ENCODE measurements around the gene F8A2. TPM values are rescaled to one million over a fixed set of nuclear protein-coding genes. Genes with fewer than 3 reads are reported as not detected.
"Not testable (repeated sequence)": the region's sequence is repeated elsewhere in the genome, so short reads cannot be mapped to it uniquely, and the experiment has no call there.

F8A2 gene
- not detected for total RNA-seq
- long read RNA-seq, partial matches to known transcripts: 0 of 1 reads
- long read RNA-seq, other reads (novel, unspliced or antisense): 0 of 1 reads

- H3K27me3 ChIP-seq (ENCODE audit: low read depth); H3K27ac ChIP-seq (replicated peaks); H3K4me3 ChIP-seq; H3K9me3 ChIP-seq (replicated peaks); H3K4me1 ChIP-seq; H3K36me3 ChIP-seq; intact Hi-C loops (cut with micrococcal nuclease); DNase-seq: not testable (repeated sequence)
Measured at GRCh38 chrX:155381843-155382528, at the start of gene F8A2. Gene F8A2, plus strand, starts transcription at chrX:155382095. Its CDS starts 20 bp downstream, at chrX:155382115.

DNA sequence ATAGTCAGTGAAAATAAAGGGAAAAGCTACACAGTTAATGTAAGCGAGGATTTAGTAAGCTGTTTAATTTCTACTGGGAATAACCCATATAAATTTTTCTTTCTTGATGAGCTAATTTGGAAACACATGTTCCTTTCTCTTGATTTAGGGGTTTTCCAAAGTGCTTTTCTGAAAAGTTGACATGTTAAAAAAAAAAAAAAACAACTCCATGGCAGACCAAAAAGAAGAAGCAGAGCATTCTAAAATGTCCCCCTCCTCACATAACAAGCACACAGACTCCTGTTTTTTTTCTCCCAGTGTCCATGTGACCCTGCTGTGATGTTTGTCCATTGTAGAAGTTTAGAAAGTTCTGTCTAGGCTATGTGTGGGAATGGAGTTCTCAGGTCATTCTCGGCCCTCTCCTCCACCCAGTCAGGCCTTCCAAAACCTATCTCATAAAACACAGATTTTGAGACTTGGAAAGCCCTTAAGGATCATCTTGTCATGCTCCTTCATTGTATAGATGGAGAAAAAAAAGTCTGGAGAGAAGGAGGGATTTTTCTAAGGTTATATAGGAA, 48.3 kb upstream of the F8A2 start:
- H3K9me3 ChIP-seq (replicated peaks): no peaks in the 10 kb centered on the region
- H3K27ac ChIP-seq (replicated peaks): peak overlapping the region; percentile 75
- no peaks in the 10 kb centered on the region for H3K4me1 ChIP-seq
- intact Hi-C loops (cut with micrococcal nuclease): no loop called here
- no peak for DNase-seq
- TF ChIP-seq, protein P1, sequence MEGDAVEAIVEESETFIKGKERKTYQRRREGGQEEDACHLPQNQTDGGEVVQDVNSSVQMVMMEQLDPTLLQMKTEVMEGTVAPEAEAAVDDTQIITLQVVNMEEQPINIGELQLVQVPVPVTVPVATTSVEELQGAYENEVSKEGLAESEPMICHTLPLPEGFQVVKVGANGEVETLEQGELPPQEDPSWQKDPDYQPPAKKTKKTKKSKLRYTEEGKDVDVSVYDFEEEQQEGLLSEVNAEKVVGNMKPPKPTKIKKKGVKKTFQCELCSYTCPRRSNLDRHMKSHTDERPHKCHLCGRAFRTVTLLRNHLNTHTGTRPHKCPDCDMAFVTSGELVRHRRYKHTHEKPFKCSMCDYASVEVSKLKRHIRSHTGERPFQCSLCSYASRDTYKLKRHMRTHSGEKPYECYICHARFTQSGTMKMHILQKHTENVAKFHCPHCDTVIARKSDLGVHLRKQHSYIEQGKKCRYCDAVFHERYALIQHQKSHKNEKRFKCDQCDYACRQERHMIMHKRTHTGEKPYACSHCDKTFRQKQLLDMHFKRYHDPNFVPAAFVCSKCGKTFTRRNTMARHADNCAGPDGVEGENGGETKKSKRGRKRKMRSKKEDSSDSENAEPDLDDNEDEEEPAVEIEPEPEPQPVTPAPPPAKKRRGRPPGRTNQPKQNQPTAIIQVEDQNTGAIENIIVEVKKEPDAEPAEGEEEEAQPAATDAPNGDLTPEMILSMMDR (IDR thresholded peaks at IDR 0.05; ENCODE audit: borderline replicate concordance): no peak
- peak overlapping the region; percentile 62 for H3K4me3 ChIP-seq
- no peaks in the 10 kb centered on the region for H3K27me3 ChIP-seq (ENCODE audit: low read depth)
- no peaks in the 10 kb centered on the region for H3K36me3 ChIP-seq

- TF ChIP-seq, protein P1 (IDR thresholded peaks at IDR 0.05; ENCODE audit: borderline replicate concordance): no peak
- DNase-seq: peak; percentile 30
Measured at GRCh38 chrX:155334486-155335336, 47.2 kb upstream of the F8A2 start, which contains the start of gene CLIC2. Gene CLIC2, minus strand, starts transcription at chrX:155334614. Its CDS starts 187 bp downstream, at chrX:155334427.

DNA sequence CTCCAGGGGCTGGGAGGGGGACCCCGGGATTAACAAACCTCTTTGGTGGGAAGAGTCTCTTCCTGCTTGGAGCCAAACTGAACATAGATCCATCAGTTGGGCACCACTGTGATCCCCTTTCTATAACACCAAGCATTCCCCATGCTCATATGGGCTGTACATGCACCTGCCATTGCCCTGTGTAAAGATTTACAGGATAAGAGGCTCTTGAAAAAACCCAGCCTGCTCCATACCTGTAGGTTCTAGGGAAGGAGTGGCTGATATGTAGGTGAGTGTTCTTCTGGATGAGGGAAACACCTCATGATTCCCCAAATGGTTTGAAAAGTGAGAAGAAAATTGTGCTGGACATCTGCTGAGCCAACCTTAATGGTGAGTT, 46.6 kb upstream of the F8A2 start:
- DNase-seq; H3K36me3 ChIP-seq; H3K9me3 ChIP-seq (replicated peaks); H3K4me1 ChIP-seq; H3K27me3 ChIP-seq (ENCODE audit: low read depth); H3K4me3 ChIP-seq; intact Hi-C loops (cut with micrococcal nuclease): not testable (repeated sequence)
- peak overlapping the region; percentile 75 for H3K27ac ChIP-seq (replicated peaks)

More at GRCh38 chrX:155334486-155335336, 47.2 kb upstream of the F8A2 start, which contains the start of gene CLIC2:
- H3K4me3 ChIP-seq: peak within 1 kb of the TSS; percentile 62
- peak within 1 kb of the TSS; percentile 75 for H3K27ac ChIP-seq (replicated peaks)
- H3K9me3 ChIP-seq (replicated peaks): no peaks in the 10 kb centered on the region
- intact Hi-C loops (cut with micrococcal nuclease): no loop called here
- no peaks in the 10 kb centered on the region for H3K36me3 ChIP-seq
- H3K27me3 ChIP-seq (ENCODE audit: low read depth): no peaks in the 10 kb centered on the region
- no peaks in the 10 kb centered on the region for H3K4me1 ChIP-seq

DNA sequence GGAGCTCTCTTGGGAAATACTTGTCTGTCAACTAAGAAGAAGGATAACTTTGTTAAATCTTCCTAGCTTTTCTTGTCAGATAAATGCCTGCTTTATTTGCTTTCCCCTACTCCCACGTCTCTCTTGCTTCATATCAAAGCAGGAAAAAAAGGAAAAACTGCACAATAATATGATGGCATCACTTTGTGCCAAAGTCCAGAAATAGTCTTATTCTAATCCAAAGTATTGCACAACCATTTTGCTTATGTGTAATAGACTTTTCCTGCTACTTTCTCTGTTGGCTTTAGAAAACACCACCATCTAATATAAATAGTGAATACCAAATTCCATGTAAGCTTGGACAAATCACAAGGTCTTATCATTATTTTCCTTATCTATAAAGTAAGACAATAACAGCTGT, 36.2 kb upstream of the F8A2 start:
- DNase-seq; H3K9me3 ChIP-seq (replicated peaks); intact Hi-C loops (cut with micrococcal nuclease); H3K4me1 ChIP-seq; H3K4me3 ChIP-seq; H3K36me3 ChIP-seq; H3K27ac ChIP-seq (replicated peaks); H3K27me3 ChIP-seq (ENCODE audit: low read depth): not testable (repeated sequence)

- not testable (repeated sequence) for H3K27me3 ChIP-seq (ENCODE audit: low read depth)
Measured at GRCh38 chrX:155349448-155349847, 32.4 kb upstream of the F8A2 start.

DNA sequence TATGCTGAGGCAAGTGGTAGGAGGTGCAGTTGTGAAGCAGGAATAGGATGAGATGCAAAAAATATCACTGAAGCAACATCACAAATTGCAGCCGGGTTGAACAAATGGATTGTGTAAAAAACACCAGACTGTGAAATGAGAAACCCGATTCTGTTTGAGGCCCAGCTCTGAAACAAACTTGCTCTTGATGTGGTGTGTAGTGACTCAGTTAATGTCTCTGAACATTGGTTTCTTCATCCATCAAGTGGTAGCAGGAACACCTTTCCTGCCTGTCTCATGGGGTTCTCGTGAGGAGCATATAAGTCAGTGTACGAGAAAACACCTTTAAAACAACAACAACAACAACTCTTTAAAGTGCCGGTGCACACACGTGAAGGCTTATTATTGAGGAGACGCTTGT, 18.2 kb upstream of the F8A2 start:
- H3K4me3 ChIP-seq; intact Hi-C loops (cut with micrococcal nuclease); H3K27ac ChIP-seq (replicated peaks); H3K36me3 ChIP-seq; DNase-seq; H3K4me1 ChIP-seq; H3K27me3 ChIP-seq (ENCODE audit: low read depth); H3K9me3 ChIP-seq (replicated peaks): not testable (repeated sequence)

More at GRCh38 chrX:155349448-155349847, 32.4 kb upstream of the F8A2 start:
- DNase-seq; H3K27ac ChIP-seq (replicated peaks); H3K9me3 ChIP-seq (replicated peaks); intact Hi-C loops (cut with micrococcal nuclease); H3K36me3 ChIP-seq; H3K4me1 ChIP-seq; H3K4me3 ChIP-seq: not testable (repeated sequence)

GRCh38 chrX:155373777-155374458, 8.0 kb upstream of the F8A2 start:
- DNase-seq; H3K36me3 ChIP-seq; H3K9me3 ChIP-seq (replicated peaks); H3K4me1 ChIP-seq; H3K27ac ChIP-seq (replicated peaks); H3K4me3 ChIP-seq; H3K27me3 ChIP-seq (ENCODE audit: low read depth); intact Hi-C loops (cut with micrococcal nuclease): not testable (repeated sequence)

DNA sequence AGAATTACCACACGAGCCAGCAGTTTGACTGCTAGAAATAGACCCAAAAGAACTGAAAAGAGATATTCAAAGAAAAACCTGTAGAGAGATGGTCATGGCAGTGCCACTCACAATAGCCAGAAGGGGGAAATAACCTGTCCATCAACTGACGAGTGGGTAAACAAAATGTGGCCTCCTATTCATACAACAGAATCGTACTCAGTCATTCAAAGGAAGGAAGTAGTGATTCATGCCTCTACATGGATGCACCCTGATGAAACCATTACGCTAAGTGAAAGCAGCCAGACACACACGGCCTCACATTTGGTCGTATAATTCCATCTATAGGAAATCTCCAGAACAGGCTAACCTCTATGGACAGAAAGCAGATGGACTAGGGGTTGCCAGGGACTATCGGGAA, 2.1 kb upstream of the F8A2 start:
- DNase-seq; H3K27me3 ChIP-seq (ENCODE audit: low read depth); intact Hi-C loops (cut with micrococcal nuclease); H3K27ac ChIP-seq (replicated peaks); H3K36me3 ChIP-seq; H3K4me1 ChIP-seq; H3K9me3 ChIP-seq (replicated peaks); H3K4me3 ChIP-seq: not testable (repeated sequence)

GRCh38 chrX:155382529-155382967, 653 bp downstream of the F8A2 start:
- H3K27ac ChIP-seq (replicated peaks); intact Hi-C loops (cut with micrococcal nuclease); H3K4me3 ChIP-seq; H3K4me1 ChIP-seq; H3K36me3 ChIP-seq; DNase-seq; H3K9me3 ChIP-seq (replicated peaks); H3K27me3 ChIP-seq (ENCODE audit: low read depth): not testable (repeated sequence)

Measured in left ventricle myocardium inferior (tissue), 1 donor.